ENCODE results near the gene DTX4.
"Not testable (repeated sequence)": the region's sequence is repeated elsewhere in the genome, so short reads cannot be mapped to it uniquely, and the experiment has no call there.

The DTX4 gene

DNA sequence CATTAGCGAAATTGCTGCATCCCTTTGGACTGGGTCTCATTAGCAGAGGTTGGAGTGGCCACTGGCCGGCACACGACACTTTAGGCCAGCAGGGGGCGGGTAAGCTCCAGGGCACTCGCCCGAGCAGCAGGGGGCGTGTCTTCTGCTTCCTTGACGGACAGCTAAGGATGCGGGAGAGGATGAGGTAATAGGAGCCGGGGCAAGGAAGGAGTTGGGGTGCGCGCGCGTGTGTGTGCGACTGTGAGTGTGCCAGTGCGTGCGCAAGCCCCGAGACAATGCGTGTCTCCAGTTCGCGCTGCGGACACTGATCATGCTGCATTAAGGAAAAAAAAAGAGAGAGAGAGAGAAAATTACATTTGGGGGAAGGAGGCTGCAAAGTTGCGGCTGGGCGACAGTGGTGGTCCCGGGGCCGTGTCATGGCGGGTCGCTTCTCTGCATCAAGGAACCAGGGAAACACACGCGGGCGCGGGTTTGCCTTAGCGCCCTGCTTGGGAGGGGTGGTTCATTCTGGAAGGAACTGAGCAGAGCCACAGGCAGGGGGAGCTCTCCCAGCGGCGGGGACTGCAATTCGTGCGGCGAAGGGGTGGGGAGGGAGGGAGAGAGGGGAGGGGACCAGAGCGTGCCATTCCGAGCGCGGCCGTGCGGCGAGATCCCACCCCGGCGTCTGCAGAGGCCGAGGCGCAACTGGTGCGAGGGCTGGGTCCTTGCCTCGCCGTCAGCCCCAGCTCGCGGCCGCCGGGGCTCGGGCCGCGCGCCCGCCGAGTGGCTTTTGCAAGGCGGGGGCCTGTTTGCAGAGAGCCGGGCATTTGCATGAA lies at the start of gene DTX4:
TSS of gene DTX4 (plus strand) at position 625 of the 815 bp plus-strand sequence. CDS start 464 bp downstream, outside the sequence.
- peak; percentile 90 for DNase-seq

DNA sequence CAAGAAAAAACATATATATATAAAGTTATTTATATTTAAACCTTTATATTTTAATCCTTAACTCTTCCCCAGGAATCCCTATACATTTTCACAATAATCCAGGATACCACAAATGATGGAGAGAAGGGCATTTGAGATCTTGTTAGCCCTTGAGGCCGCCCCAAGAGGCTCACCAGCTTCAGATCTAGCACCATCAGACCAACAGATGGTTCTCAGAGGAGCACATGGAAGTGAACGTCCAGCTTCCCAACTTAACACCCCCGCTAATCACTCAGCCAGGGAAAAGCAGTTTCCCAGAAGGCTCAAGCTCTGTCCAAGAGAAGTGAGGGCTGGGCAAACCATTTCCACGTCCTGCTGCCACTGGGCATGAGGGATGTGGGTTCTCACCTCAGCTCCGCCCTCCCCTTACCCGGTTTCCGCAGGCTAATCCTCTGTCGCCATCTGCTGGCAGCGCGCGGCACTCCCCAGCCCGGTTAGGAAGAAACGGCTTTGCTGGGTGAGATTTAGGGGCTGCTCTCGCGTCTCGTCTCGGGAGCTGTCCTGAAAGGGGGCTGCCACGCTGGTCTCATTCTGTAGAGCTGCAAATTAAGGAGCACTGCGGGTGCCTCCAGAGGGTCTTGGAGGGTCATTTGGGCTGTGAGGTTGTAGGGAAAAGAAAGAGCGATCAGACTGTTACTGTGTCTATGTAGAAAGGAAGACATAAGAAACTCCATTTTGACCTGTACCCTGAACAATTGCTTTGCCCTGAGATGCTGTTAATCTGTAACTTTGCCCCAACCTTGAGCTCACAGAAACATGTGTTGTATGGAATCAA lies 36.1 kb upstream of the DTX4 start:
- peak; percentile 70 for DNase-seq

DNA sequence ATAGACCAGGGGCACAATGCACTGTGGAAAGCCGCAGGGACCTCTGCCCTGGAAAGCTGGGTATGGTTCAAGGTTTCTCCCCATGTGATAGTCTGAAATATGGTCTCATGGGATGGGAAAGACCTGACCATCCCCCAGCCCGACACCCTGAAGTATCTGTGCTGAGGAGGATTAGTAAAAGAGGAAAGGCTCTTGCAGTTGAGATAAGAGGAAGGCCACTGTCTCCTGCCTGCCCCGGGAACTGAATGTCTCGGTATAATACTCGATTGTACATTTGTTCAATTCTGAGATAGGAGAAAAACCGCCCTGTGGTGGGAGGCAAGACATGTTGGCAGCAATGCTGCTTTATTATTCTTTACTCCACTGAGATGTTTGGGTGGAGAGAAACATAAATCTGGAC lies 35.4 kb upstream of the DTX4 start:
- DNase-seq = not testable (repeated sequence)

DNA sequence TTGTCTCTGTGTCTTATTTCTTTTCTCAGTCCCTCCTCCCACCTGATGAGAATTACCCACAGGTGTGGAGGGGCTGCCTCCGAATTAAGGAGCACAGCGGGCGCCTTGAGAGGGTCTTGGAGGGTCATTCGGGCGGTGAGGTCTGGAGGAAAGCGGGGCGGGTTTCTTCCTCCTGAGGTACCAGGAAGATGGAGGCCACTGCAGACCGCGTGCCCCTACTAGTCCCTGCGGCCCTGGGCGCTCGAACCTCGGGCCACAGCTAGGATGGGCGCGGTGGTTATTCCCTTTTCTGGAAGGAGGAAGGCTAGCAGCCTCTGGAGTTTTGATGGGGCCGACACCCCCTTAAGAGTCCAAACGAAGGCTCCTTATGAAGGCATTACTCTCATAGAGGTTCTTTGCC lies 34.7 kb upstream of the DTX4 start:
- no peak for DNase-seq

DNA sequence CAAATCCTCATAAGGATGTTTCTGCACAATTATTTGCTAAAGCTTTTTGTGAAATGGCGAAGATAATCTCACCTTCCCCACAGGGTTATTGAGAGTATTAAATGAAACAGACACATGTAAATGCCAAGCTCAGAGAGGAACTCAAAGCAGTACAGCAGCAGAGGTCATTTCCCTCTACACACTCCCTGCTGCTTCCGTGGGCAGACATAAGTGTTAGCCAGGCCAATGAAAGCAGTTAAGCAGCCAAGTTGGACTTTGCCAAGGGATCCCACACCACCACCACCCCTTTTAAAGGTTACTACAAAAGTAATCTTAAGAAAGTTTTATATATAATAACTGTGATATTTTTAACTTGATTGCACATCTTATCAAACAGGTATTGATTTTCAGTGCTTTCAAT lies 33.3 kb upstream of the DTX4 start:
- DNase-seq = no peak

DNA sequence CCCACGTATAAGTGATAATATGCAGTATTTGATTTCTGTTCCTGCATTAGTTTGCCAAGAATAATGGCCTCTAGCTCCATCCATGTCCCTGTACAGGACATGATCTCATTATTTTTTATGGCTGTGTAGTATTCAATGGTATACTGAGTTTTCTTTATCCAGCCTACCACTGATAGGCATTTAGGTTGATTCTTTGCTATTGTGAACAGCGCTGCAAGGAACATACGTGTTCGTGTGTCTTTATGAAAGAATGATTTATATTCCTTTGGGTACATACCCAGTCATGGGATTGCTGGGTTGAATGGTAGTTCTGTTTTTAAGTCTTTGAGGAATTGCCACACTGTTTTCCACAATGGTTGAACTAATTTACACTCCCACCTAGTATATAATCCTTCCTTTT lies 30.7 kb upstream of the DTX4 start:
- DNase-seq = no peak

DNA sequence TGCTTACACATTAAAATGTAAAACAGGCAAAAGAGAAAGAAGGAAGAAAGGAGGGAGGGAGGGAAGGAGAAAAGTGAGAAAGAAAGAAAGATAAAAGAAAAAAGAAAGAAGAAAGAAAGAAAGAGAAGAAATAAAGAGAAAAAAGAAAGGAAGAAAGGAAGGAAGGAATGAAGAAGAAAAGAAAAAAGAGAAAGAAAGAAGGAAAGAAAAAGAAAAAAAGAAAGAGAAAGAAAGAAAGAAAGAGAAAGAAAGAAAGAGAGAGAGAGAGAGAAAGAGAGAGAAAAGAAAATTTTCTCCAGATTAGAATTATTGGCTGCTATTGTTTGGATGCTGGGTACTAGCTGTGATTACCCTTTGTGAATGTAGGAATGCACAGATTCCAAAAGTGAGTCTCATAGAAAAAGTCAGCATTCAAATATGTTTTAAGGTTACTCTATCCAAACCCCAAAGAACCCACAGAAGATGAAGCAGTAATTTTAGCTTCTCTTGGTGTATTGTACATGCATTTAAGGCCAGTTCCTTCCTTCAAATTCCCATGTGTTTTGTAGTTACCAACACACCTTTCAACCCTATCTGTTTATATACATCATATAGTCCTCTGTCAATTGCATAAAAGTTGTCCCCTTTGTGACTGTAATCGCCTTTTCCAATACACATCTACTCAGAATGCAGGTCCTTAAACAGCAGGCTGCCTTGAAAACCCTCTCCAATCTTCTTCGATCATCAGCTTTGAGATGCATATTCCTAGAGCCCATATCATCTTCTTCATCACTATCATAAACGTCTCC lies 30.1 kb upstream of the DTX4 start:
- peak; percentile 4 for DNase-seq

DNA sequence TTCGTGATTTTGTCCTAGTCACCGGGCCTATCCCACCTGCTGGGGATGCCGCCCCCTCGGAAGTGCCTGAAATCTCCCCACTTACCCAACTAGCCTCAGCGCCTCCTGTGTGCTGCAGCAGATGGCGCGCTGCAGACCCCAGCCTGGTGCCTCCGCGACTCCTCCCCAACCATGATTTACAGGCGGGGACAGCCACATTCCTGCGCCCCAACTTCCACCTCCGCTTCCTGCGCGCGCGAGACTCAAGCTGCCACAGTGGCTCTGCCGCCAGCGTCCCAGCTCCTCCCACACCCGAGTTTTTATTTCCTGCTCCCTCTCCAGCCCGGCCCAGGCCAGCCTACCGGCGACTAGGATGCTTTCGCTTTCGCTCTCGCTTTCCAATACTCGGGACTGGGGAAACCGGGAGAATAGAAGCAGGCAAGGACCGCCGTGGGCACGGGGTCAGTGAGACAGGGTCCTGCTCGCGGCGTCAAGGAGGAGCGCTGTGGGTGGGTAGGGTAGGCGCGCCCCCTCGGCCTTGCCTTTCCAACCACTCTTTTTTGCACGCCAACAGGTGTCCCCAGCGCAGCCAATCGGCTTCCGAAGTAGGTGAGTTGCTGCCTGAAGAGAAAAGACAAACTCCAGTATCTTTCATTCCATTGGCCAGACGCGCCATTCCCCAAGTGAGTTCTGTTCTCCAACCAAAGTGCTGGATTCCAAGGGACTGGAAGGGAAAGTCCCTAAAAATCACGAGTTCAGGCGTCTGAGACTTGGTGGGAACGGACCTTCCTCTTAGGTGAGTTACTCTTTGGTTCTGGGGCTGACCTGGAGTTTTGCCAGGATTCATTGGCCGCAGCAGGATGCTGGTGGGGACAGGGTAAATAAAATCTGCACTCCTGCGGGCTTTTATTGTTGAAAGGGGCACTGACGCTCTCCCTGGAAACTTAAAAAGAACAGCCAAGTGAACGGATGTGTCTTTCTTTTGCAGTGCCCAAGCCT lies 29.1 kb upstream of the DTX4 start, which contains the start of gene FAM111A:
TSS of gene FAM111A (plus strand) at position 327 of the 978 bp plus-strand sequence. CDS start 6,017 bp downstream, outside the sequence.
- peak; percentile 88 for DNase-seq

DNA sequence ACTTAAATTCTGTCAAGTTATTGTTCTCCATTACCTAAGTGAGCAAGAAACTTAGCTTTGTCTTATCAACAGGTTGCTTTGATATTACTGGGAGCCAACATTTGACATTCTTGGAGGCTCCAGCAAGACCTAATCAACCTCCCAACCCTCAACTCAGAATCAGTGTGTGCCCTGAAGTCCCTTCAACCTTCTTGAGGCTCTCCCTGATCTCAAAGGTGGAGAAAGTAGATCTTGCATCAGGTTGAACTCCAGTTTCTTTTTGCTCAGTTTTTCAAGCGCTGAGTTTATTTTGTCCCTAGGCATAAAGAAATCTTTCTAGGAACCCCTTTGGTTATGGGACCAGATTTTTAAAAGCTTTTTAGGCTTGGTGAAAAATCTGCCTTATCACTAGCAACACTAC lies 27.8 kb upstream of the DTX4 start:
- DNase-seq = peak; percentile 2

DNA sequence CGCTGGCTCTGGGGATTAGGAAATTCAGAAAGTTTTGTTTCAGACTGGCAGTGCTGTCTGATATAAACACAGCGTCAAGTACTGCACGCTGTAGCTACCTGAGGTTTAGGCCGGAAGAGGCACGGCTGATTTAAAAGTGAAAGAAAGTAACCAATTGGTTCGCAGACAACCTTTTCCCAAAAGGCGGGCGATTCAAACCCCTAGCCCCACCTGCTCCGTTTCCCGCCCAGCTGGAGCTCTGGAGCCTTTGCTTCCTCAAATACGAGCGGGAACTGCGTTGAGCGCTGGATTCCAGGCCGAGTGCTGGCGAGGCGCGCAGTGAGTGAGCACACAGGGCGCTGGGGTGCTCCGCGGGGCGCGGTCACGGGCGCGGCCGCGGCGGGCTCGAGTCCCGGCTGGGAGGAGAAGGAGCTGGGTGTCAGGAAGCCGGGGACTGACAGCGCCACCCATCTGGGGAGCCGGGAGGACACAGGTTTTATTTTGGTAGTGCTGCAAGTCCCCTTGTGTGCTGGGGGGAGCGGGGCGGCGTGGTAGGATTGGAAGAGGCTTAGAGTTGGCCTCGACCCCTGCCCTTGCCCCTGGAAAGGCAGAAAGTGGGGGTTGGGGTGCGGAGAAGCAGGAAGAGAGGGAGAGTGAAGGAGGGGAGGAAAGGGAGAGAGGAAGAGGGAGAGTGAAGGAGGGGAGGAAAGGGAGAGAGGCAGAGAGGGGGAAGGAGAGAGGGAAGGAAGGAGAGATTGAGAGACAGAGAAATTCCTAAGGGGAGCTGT lies 27.2 kb upstream of the DTX4 start:
- peak; percentile 90 for DNase-seq

DNA sequence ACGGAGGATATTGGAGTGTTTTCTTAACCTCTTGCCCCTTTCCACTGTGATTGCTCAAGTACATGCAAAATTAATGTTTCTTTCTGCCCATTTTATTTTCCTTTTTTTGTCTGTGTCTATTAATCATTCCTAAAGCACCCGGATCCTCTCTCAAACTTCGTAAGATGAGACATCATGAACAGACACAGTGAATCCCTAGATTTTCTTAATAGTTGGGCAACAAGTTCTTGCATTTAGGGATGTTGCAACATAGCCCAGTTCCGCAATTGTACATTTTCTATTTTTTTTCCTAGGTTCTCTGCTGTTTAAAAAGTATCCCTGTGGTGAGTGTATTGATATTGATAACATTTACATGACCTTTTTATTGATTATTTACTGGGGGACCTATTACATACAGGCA lies 26.4 kb upstream of the DTX4 start:
- no peak for DNase-seq

DNA sequence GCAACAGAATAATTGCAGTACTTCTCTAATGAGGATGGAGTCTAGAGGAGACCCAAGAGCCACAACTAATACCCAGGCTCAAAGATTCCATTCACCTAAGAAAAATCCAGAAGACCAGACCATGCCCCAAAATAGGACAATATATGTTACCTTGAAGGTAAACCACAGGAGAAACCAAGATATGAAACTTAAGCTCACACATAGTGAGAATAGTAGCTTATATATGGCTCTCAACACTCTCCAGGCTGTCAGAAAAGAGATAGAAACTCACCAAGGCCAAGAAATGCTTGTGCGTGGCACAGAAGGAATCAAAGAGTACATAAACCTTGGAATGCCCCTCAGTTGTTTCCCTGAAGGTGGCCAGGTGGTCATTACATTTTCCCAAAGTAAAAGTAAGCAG lies 20.2 kb upstream of the DTX4 start:
- no peak for DNase-seq

DNA sequence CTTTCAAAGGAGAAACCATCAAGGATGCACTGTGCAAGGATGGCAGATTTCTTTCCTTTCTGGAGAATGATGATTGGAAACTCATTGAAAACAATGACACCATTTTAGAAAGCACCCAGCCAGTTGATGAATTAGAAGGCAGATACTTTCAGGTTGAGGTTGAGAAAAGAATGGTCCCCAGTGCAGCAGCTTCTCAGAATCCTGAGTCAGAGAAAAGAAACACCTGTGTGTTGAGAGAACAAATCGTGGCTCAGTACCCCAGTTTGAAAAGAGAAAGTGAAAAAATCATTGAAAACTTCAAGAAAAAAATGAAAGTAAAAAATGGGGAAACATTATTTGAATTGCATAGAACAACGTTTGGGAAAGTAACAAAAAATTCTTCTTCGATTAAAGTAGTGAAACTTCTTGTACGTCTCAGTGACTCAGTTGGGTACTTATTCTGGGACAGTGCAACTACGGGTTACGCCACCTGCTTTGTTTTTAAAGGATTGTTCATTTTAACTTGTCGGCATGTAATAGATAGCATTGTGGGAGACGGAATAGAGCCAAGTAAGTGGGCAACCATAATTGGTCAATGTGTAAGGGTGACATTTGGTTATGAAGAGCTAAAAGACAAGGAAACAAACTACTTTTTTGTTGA lies 19.5 kb upstream of the DTX4 start:
- no peak for DNase-seq

DNA sequence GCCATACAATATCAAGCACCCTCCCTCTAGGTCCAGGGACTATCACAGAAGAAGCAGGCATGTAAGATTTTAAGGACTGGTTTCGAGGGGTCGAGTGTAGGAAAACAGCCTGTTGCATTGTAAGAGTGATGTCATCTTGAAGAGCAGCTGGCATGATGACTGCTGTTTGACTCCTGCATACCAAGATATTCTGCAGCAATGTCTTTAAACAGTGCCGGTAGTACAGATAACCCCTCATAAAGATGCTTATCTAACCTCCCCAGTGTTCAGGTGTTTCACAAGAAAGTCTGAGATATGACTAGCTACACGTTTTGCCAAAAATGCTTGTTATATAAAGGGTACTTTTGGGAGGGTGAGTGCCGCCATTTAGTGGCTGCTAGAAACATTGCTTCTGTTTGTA lies 17.3 kb upstream of the DTX4 start:
- no peak for DNase-seq

DNA sequence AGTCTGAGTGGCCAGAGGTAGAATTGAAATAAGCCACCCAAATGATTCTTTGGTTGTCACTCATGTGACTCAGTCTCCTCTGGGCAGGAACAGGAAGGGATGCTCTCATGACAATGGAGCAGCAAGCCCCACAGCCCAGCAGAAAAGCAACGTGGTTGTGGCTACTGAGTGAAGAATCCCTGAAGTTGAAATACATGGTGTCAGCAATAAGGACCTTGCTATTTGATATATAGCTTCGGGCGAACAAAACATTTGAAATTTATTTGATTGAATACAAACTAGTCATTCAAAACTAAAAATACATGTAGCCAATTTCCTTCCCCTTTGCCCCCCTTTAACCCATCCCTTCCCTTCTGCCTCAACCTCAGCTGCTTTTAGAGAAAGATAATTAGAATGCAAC lies 14.5 kb upstream of the DTX4 start:
- no peak for DNase-seq

DNA sequence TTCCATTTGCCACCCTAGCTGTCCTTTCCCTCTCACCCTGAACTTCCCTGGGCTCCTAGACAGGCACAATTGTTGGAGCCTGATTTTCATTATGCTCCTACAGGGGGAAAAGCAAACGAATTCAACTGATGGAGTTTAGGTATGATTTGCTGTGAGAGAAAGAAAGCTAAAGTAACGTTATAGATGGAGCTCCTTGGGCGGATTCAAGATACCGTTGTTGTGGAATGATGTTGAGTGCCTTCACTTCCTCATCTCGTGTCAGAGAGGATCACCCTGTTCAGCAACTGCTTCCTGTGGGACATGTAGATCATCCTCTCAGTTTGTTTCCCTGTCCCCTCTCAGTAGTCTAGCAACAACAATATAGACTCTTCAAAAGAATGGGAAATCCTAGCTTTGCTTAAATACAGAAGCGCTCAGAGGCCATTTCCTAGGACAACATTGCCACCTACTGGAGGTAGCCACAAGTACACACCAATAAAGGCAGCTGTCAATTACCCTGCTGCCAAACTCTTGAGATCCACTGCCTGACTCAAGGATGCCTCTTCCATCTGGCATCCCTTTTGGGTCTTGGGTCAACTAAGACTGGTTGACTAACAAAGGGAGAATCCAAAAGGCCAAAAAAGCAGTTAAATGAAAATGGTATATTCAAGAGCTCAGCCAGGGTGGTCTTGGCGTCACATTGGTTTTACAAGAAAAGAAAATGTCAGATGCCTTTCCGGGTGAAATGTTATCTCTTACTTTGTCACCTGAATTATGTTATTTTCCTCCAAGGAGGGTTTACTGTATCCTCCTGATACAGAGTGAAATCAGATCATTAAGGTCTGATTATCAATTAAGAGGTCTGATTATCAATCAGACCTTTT lies 13.5 kb upstream of the DTX4 start:
- DNase-seq = peak; percentile 64

DNA sequence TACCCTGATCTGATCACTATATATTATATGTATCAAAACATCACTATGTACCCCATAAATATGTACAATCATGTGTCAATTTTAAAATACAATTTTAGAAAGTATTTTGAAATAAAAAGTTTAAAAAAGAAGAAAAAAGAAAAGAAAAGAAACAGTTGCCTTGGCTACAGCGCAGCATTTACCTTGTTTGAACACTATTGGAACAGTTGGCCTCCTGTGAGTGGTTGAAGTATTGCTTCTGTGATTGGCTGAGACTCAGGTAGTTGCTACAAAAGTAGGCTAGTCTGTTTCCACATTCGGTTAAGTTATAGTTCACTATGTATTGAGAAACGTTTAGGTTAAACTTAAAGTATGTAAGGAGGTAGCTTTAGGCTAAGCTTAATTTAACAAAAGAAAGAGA lies 7.9 kb upstream of the DTX4 start:
- DNase-seq = no peak

DNA sequence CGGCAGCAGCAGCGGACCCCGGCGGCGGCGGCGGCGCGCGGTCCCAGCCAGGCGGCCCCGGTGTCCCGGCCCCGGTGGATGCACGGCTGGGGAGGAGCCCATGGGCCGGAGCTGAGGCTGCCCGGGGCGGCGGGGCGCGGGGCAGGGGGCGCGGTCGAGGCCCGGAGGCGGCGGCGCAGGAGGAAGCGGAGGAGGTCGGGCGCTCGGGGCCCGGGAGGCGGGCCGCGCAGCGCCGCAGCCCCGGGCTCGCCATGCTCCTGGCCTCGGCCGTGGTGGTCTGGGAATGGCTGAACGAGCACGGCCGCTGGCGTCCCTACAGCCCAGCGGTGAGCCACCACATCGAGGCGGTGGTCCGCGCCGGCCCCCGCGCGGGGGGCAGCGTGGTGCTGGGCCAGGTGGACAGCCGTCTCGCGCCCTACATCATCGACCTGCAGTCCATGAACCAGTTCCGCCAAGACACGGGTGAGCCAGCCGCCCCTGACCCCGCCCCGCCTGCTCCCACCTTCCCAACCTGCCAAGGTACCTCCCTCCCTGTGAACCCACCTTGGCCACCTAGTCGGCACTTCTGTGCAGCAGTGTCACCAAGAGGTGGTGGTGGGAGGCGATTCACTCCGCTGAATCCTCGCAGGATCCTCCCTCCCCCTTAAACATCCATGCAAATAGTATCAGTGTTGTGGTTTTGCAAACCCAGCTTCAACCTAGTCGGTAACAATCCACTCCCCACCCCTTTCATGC lies 580 bp downstream of the DTX4 start:
- DNase-seq = peak; percentile 14

Measured in RPMI8226 (cell line).